Activated CD4-positive, alpha-beta T cell treated with anti-CD3 and anti-CD28 coated beads, Interleukin-10, Interleukin-2, amounts not matched to agents 100 ng/mL and 50 ng/mL, durations not matched to agents 16 hours and 8 hours (primary cell): ENCODE measurements around the gene IFIT5.
"Not testable (repeated sequence)": the region's sequence is repeated elsewhere in the genome, so short reads cannot be mapped to it uniquely, and the experiment has no call there.

Experiments
- DNase-seq: peaks from one replicate; pipeline ENCODE4 v3.0.0-alpha.2; 2020

The IFIT5 gene

GRCh38 chr10:89395141-89395540 lies 19.2 kb upstream of the IFIT5 start:
- DNase-seq: no peak

GRCh38 chr10:89398003-89398749 lies 16.2 kb upstream of the IFIT5 start:
- DNase-seq: no peak

GRCh38 chr10:89399956-89400355 lies 14.4 kb upstream of the IFIT5 start:
- DNase-seq: no peak

- no peak for DNase-seq
Measured at GRCh38 chr10:89403043-89403442, 11.3 kb upstream of the IFIT5 start.

GRCh38 chr10:89404104-89405047 lies 10.0 kb upstream of the IFIT5 start:
- DNase-seq: no peak

- DNase-seq: not testable (repeated sequence)
Measured at GRCh38 chr10:89406178-89406577, 8.2 kb upstream of the IFIT5 start.

GRCh38 chr10:89407792-89408191 lies 6.6 kb upstream of the IFIT5 start:
- DNase-seq: not testable (repeated sequence)

GRCh38 chr10:89409282-89409681 lies 5.1 kb upstream of the IFIT5 start:
- not testable (repeated sequence) for DNase-seq

- DNase-seq: not testable (repeated sequence)
Measured at GRCh38 chr10:89410551-89410950, 3.8 kb upstream of the IFIT5 start.

GRCh38 chr10:89411135-89411534 lies 3.2 kb upstream of the IFIT5 start:
- not testable (repeated sequence) for DNase-seq

GRCh38 chr10:89412276-89412675 lies 2.1 kb upstream of the IFIT5 start:
- DNase-seq: peak; percentile 19

- no peak for DNase-seq
Measured at GRCh38 chr10:89413398-89413912, 913 bp upstream of the IFIT5 start.

GRCh38 chr10:89414879-89415821 lies 782 bp downstream of the IFIT5 start:
- peak; percentile 22 for DNase-seq

- DNase-seq: no peak
Measured at GRCh38 chr10:89416465-89416864, 2.1 kb downstream of the IFIT5 start.

- no peak for DNase-seq
Measured at GRCh38 chr10:89419548-89419947, 5.2 kb downstream of the IFIT5 start.

GRCh38 chr10:89421018-89421476 lies 6.7 kb downstream of the IFIT5 start:
- no peak for DNase-seq

GRCh38 chr10:89425000-89425399 lies 10.6 kb downstream of the IFIT5 start:
- DNase-seq: no peak

GRCh38 chr10:89426230-89426868 lies 12.0 kb downstream of the IFIT5 start:
- peak; percentile 30 for DNase-seq

GRCh38 chr10:89427629-89428028 lies 13.3 kb downstream of the IFIT5 start:
- DNase-seq: no peak

- no peak for DNase-seq
Measured at GRCh38 chr10:89428877-89429276, 14.5 kb downstream of the IFIT5 start.

- DNase-seq: no peak
Measured at GRCh38 chr10:89431977-89432376, 17.6 kb downstream of the IFIT5 start.

- no peak for DNase-seq
Measured at GRCh38 chr10:89438525-89438924, 24.2 kb downstream of the IFIT5 start.
